ENCODE measurements around the gene DACH1.
A peak's percentile ranks its signal among the peaks of the same experiment; 100 is the strongest.

The DACH1 gene

DNA sequence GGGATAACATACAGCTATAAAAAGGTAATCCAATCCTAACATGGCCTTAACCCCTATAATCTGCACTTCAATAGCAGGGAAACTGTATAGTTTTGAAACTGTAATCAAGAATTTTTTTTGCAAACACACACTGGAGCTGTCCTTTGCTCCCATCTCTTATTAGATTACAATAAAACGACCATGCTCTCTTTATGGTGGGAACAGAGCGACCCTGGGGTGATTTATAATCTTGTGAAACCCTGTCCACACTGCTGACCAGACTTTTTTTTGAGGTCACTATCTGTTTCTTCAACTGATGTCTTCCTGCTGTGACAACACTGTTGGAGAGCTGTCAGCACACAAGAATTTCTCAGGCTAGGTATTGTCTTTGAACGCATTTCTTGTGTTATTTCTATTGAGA is 35.3 kb downstream of the DACH1 start:
- TF ChIP-seq, protein P1, sequence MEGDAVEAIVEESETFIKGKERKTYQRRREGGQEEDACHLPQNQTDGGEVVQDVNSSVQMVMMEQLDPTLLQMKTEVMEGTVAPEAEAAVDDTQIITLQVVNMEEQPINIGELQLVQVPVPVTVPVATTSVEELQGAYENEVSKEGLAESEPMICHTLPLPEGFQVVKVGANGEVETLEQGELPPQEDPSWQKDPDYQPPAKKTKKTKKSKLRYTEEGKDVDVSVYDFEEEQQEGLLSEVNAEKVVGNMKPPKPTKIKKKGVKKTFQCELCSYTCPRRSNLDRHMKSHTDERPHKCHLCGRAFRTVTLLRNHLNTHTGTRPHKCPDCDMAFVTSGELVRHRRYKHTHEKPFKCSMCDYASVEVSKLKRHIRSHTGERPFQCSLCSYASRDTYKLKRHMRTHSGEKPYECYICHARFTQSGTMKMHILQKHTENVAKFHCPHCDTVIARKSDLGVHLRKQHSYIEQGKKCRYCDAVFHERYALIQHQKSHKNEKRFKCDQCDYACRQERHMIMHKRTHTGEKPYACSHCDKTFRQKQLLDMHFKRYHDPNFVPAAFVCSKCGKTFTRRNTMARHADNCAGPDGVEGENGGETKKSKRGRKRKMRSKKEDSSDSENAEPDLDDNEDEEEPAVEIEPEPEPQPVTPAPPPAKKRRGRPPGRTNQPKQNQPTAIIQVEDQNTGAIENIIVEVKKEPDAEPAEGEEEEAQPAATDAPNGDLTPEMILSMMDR (IDR thresholded peaks at IDR 0.05; ENCODE audit: low read depth, low read length), result no peak
- no peak overlapping the region for H3K4me3 ChIP-seq (ENCODE audit: low read depth, low read length)
- in situ Hi-C loops (cut with HindIII; ENCODE audit: low sequenced_read_pairs), result no loop called here
- DNase-seq (ENCODE audit: low read depth, low spot score), result peak; percentile 11

DNA sequence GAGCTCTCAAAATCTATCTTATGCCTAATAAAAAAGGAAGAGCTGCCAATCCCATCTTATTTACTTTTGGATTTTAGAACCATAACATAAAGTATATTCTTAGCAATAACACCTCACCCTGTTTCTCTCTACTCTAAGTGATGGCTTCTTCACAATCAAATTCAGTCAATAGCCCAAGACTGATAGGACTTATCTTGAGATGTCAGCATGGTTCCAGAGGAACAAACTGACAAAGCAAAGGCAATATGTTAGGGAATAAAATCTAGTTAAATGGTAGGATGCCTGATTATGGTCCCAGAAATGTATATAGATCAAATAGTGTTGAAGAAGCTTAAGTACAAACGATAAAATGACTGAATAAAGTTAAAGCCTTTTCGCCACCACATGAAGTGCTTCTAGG is 36.3 kb downstream of the DACH1 start:
- DNase-seq (ENCODE audit: low read depth, low spot score), result no peak
- H3K4me3 ChIP-seq (ENCODE audit: low read depth, low read length), result no peak overlapping the region
- in situ Hi-C loops (cut with HindIII; ENCODE audit: low sequenced_read_pairs), result no loop called here
- TF ChIP-seq, protein P1 (IDR thresholded peaks at IDR 0.05; ENCODE audit: low read depth, low read length), result no peak

DNA sequence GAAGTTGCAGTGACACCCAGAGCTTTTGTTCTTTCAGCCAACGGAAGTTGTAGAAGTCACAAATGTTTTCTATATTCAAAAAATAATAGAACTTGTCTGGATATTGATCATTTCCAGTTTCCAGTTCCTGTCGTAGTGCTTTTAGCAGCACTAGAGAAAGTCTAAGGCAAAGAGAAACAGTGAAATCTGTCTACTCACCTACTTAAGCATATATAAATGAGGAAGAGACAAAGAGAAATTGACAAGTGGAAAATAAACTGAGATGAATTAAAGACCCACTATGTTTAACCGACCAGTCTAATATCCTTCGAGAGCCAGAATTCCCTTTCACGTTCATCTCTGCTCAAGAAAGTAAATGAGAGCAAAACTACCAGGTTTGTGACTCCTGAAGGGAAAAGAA is 36.7 kb downstream of the DACH1 start:
- TF ChIP-seq, protein P1 (IDR thresholded peaks at IDR 0.05; ENCODE audit: low read depth, low read length), result no peak
- in situ Hi-C loops (cut with HindIII; ENCODE audit: low sequenced_read_pairs), result no loop called here
- H3K4me3 ChIP-seq (ENCODE audit: low read depth, low read length), result no peak overlapping the region
- no peak for DNase-seq (ENCODE audit: low read depth, low spot score)

DNA sequence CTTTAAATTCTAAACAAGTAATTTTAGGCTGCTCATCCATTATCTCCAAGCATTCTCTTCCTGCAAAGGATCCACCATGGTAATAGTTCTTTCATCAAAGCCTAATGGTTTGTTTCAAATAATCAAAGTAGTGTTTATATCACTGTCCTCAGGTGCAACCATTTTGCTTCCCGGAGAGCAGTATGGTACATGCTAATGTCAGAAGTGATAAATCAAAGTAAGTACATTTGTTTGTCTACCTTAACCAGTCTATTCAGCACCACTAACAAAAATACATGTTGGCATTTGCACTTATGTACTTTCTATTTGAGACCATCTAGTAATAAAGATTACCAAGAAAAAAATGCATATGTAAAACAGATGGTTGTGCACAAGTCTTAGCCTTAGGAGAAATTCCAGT is 37.5 kb downstream of the DACH1 start:
- H3K4me3 ChIP-seq (ENCODE audit: low read depth, low read length), result no peak overlapping the region
- TF ChIP-seq, protein P1 (IDR thresholded peaks at IDR 0.05; ENCODE audit: low read depth, low read length), result no peak
- in situ Hi-C loops (cut with HindIII; ENCODE audit: low sequenced_read_pairs), result no loop called here
- no peak for DNase-seq (ENCODE audit: low read depth, low spot score)

DNA sequence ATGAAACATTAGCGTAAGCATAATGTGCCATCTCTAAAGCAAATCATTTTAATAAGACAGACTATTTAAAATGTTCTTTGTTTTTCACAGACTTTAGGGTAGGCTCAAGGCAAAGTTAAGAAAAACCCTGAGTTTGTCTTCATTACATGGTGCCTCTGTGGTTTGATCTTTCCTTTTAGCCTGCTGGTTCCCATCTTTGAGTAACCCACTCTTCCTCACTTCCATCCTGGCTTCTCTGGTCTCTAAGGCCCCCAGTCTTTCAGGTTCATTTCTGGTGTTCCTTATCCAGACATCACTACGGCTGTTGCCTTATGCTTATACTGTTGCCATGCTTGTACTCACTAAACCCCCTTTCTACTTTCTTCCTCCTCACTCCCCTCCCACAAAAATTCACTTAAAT is 38.4 kb downstream of the DACH1 start:
- TF ChIP-seq, protein P1 (IDR thresholded peaks at IDR 0.05; ENCODE audit: low read depth, low read length), result no peak
- in situ Hi-C loops (cut with HindIII; ENCODE audit: low sequenced_read_pairs), result no loop called here
- H3K4me3 ChIP-seq (ENCODE audit: low read depth, low read length), result no peak overlapping the region
- no peak for DNase-seq (ENCODE audit: low read depth, low spot score)

DNA sequence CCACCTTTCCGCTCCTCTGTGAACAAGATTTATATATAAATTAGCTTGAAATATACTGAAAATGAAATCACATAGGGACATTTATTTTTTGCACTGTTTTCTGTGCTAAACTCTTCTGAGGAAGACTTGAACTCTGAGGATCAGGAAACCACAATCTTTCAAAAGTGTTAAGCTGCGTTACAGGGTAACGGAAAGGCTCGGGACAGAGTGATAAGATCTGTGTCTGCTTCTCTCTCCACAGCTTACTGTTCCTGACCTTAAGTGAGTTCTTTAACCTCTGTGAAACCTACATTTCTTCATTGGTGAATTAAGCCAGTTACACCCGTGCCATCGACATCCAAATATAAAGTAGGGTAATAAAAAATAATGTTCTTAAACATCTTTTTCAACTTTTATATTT is 38.9 kb downstream of the DACH1 start:
- no peak overlapping the region for H3K4me3 ChIP-seq (ENCODE audit: low read depth, low read length)
- in situ Hi-C loops (cut with HindIII; ENCODE audit: low sequenced_read_pairs), result no loop called here
- TF ChIP-seq, protein P1 (IDR thresholded peaks at IDR 0.05; ENCODE audit: low read depth, low read length), result no peak
- DNase-seq (ENCODE audit: low read depth, low spot score), result no peak

DNA sequence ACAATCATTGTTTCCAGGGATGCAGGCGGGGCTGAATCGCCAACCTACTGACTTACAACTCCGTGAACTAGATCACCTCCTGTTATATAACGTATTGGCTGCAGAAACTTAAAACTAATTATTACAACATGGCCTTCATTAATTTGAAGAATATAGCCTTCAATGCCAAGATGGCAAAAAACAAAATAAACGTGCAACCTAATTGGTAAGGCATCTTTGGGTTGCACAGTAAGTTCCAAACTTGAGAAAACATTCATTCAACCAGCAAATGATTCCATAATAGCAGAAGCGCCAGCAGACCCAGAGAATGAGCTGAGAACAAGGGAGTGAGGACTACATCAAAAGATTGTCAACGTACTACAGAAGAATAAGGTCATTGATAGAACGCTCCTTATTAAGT is 39.8 kb downstream of the DACH1 start:
- in situ Hi-C loops (cut with HindIII; ENCODE audit: low sequenced_read_pairs), result no loop called here
- H3K4me3 ChIP-seq (ENCODE audit: low read depth, low read length), result no peak overlapping the region
- TF ChIP-seq, protein P1 (IDR thresholded peaks at IDR 0.05; ENCODE audit: low read depth, low read length), result no peak
- no peak for DNase-seq (ENCODE audit: low read depth, low spot score)

Measured in astrocyte of the spinal cord (primary cell).